ENCODE data around the gene E2F6. TPM values are rescaled to one million over a fixed set of nuclear protein-coding genes. Genes with fewer than 3 reads are reported as not detected.
"Not testable (repeated sequence)": the region's sequence is repeated elsewhere in the genome, so short reads cannot be mapped to it uniquely, and the experiment has no call there.

Gene E2F6
- total and polyA plus RNA-seq, 2 experiments from 2014 or later, result 11.5 to 15.3 TPM

- Histone ChIP-seq H3K4me2 (ENCODE audit: unreplicated experiment) (no peak overlapping the region), H3K9me3 (ENCODE audit: low read depth) (no peaks in the 10 kb centered on the region), H3K36me3 (ENCODE audit: low read depth) (no peaks in the 10 kb centered on the region), H3K27ac (no peak overlapping the region), H3K9ac (no peak overlapping the region), H2AFZ (peak overlapping the region; percentile 33; the same call in 1 of the 2 replicates), H3F3A (ENCODE audit: insufficient read depth) (0 out of 2 replicates have a peak, but pooled peaks cover 6% of the 10 kb centered on the region), H3K4me3 (no peak overlapping the region), H3K79me2 (ENCODE audit: insufficient read depth) (no peaks in the 10 kb centered on the region), H3K4me1 (ENCODE audit: insufficient read depth) (peaks cover 7% of the 10 kb centered on the region), H4K20me1 (ENCODE audit: insufficient read depth) (no peaks in the 10 kb centered on the region), H3K27me3 (replicated peaks; ENCODE audit: insufficient read depth) (no peaks in the 10 kb centered on the region), H3K9me2 (ENCODE audit: insufficient read depth) (no peaks in the 10 kb centered on the region)
- TF ChIP-seq EZH2phosphoT487 (IDR thresholded peaks at IDR 0.05; ENCODE audit: insufficient read depth, low read depth) (no peak), EZH2 (IDR thresholded peaks at IDR 0.05; ENCODE audit: insufficient read depth, poor library complexity, severe bottlenecking) (no peak)
- in situ Hi-C loops (cut with MboI), result no loop called here
- WGBS, 2 experiments (ENCODE audit: low coverage in 1 of 2, low lambda C conversion rate in 2 of 2, missing lambda C conversion rate in 2 of 2), result 58 to 64% methylated on average over 3 of the region's 3 CpGs
- peak; percentile 60 for DNase-seq
These were observed 59.0 kb downstream of the E2F6 start for GRCh38 chr2:11406958-11407381.

- in situ Hi-C loops (cut with MboI), result no loop called here
- H3K27me3 ChIP-seq (replicated peaks; ENCODE audit: insufficient read depth), result no peaks in the 10 kb centered on the region
- no peak overlapping the region for H3K9ac ChIP-seq
- H2AFZ ChIP-seq, result peak overlapping the region; percentile 33; the same call in 1 of the 2 replicates
- TF ChIP-seq EZH2 (IDR thresholded peaks at IDR 0.05; ENCODE audit: insufficient read depth, poor library complexity, severe bottlenecking) (no peak), EZH2phosphoT487 (IDR thresholded peaks at IDR 0.05; ENCODE audit: insufficient read depth, low read depth) (no peak)
- DNase-seq, result peak; percentile 7
- no peaks in the 10 kb centered on the region for H4K20me1 ChIP-seq (ENCODE audit: insufficient read depth)
- H3K36me3 ChIP-seq (ENCODE audit: low read depth), result no peaks in the 10 kb centered on the region
- WGBS, 2 experiments (ENCODE audit: low coverage in 1 of 2, low lambda C conversion rate in 2 of 2, missing lambda C conversion rate in 2 of 2), result 58 to 61% methylated on average over 18 of the region's 18 CpGs
- H3K9me2 ChIP-seq (ENCODE audit: insufficient read depth), result no peaks in the 10 kb centered on the region
- no peaks in the 10 kb centered on the region for H3K9me3 ChIP-seq (ENCODE audit: low read depth)
- H3K27ac ChIP-seq, result no peak overlapping the region
- no peak overlapping the region for H3K4me3 ChIP-seq
- no peaks in the 10 kb centered on the region for H3K79me2 ChIP-seq (ENCODE audit: insufficient read depth)
- no peak overlapping the region for H3K4me2 ChIP-seq (ENCODE audit: unreplicated experiment)
- 0 out of 2 replicates have a peak, but pooled peaks cover 6% of the 10 kb centered on the region for H3F3A ChIP-seq (ENCODE audit: insufficient read depth)
- peaks cover 7% of the 10 kb centered on the region for H3K4me1 ChIP-seq (ENCODE audit: insufficient read depth)
These were observed 59.5 kb downstream of the E2F6 start for GRCh38 chr2:11406267-11406957.

GRCh38 chr2:11405599-11406266 lies 60.2 kb downstream of the E2F6 start:
- H3K27ac ChIP-seq, result no peak overlapping the region
- 84 to 92% methylated on average over 5 of the region's 5 CpGs for WGBS, 2 experiments (ENCODE audit: low coverage in 1 of 2, low lambda C conversion rate in 2 of 2, missing lambda C conversion rate in 2 of 2)

DNA sequence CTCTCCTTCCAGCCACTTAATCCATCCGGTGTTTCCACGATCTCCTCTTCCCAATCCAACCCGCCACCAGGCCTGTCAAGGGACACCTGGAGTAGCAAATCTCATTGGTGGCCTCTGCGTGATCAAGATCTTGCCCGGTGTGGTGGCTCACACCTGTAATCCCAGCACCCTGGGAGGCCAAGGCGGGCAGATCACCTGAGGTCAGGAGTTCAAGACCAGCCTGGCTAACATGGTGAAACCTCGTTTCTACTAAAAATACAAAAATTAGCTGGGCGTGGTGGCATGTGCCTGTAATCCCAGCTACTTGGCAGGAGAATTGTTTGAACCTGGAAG lies 60.9 kb downstream of the E2F6 start:
- H3K4me2 ChIP-seq (ENCODE audit: unreplicated experiment); H3K9me2 ChIP-seq (ENCODE audit: insufficient read depth); H3K4me3 ChIP-seq; DNase-seq; H3K4me1 ChIP-seq (ENCODE audit: insufficient read depth); H4K20me1 ChIP-seq (ENCODE audit: insufficient read depth); H3K9ac ChIP-seq; H2AFZ ChIP-seq; H3K27me3 ChIP-seq (replicated peaks; ENCODE audit: insufficient read depth); H3K36me3 ChIP-seq (ENCODE audit: low read depth); in situ Hi-C loops (cut with MboI); H3K9me3 ChIP-seq (ENCODE audit: low read depth); H3F3A ChIP-seq (ENCODE audit: insufficient read depth); H3K27ac ChIP-seq; H3K79me2 ChIP-seq (ENCODE audit: insufficient read depth): not testable (repeated sequence)
- WGBS, 2 experiments (ENCODE audit: low coverage in 1 of 2, low lambda C conversion rate in 2 of 2, missing lambda C conversion rate in 2 of 2), result 80 to 83% methylated on average over 8 of the region's 8 CpGs

More at GRCh38 chr2:11405599-11406266, 60.2 kb downstream of the E2F6 start:
- no peaks in the 10 kb centered on the region for H3K36me3 ChIP-seq (ENCODE audit: low read depth)
- no peak overlapping the region for H3K4me2 ChIP-seq (ENCODE audit: unreplicated experiment)
- no peaks in the 10 kb centered on the region for H3K9me2 ChIP-seq (ENCODE audit: insufficient read depth)
- peaks cover 7% of the 10 kb centered on the region for H3K4me1 ChIP-seq (ENCODE audit: insufficient read depth)
- H3K9ac ChIP-seq, result no peak overlapping the region
- no peaks in the 10 kb centered on the region for H3K79me2 ChIP-seq (ENCODE audit: insufficient read depth)
- no peak overlapping the region for H2AFZ ChIP-seq
- no peaks in the 10 kb centered on the region for H3K9me3 ChIP-seq (ENCODE audit: low read depth)
- H3K4me3 ChIP-seq, result no peak overlapping the region
- no peak for DNase-seq
- in situ Hi-C loops (cut with MboI), result no loop called here
- H4K20me1 ChIP-seq (ENCODE audit: insufficient read depth), result no peaks in the 10 kb centered on the region
- no peaks in the 10 kb centered on the region for H3K27me3 ChIP-seq (replicated peaks; ENCODE audit: insufficient read depth)
- 0 out of 2 replicates have a peak, but pooled peaks cover 6% of the 10 kb centered on the region for H3F3A ChIP-seq (ENCODE audit: insufficient read depth)
- TF ChIP-seq EZH2phosphoT487 (IDR thresholded peaks at IDR 0.05; ENCODE audit: insufficient read depth, low read depth) (no peak), EZH2 (IDR thresholded peaks at IDR 0.05; ENCODE audit: insufficient read depth, poor library complexity, severe bottlenecking) (no peak)
